B cell (primary cell): Measurements from ENCODE around the gene TRDN.

Experiments used
- CTCF ChIP-seq: fragments of 200-600 bp; IDR thresholded peaks from one replicate; pipeline ENCODE4 v1.8.0; 2022; ENCODE audit warnings: antibody characterized with exemption, mild to moderate bottlenecking
- EZH2 ChIP-seq: IDR thresholded peaks from 2 replicates; pipeline ENCODE4 v1.6.1; 2012; ENCODE audit warnings: borderline replicate concordance, low read depth, mild to moderate bottlenecking, moderate library complexity, low read length; ENCODE audit not compliant: insufficient read depth, poor library complexity, severe bottlenecking

- TF ChIP-seq CTCF (no peak), EZH2 (no peak)
Measured at GRCh38 chr6:123648020-123648580, 11.3 kb upstream of the TRDN start.
